Left ventricle myocardium inferior (tissue), 1 donor: Measurements from ENCODE around the gene NTF4. TPM values are rescaled to one million over a fixed set of nuclear protein-coding genes. Genes with fewer than 3 reads are reported as not detected.

Experiments
- DNase-seq: peaks from one replicate; pipeline ENCODE4 v3.0.0-alpha.2; 2020
- H3K27ac ChIP-seq: fragments of 200-600 bp; replicated peaks from 2 replicates; pipeline ENCODE4 v1.8.0; 2021
- H3K27me3 ChIP-seq: fragments of 200-600 bp; 2 replicates; pipeline ENCODE4 v1.8.0; 2021; ENCODE audit warnings: low read depth
- H3K36me3 ChIP-seq: fragments of 200-600 bp; 2 replicates; pipeline ENCODE4 v1.8.0; 2021
- H3K4me1 ChIP-seq: fragments of 200-600 bp; 2 replicates; pipeline ENCODE4 v1.8.0; 2021
- H3K4me3 ChIP-seq: fragments of 200-600 bp; 2 replicates; pipeline ENCODE4 v1.8.0; 2021; ENCODE audit warnings: mild to moderate bottlenecking, moderate library complexity
- H3K9me3 ChIP-seq: fragments of 200-600 bp; replicated peaks from 2 replicates; pipeline ENCODE4 v1.8.0; 2021
- intact Hi-C: fragments of 100-400 bp; cut with micrococcal nuclease; formaldehyde crosslinking; loops from one replicate; pipeline ENCODE4 v1.11.0; 2022
- total RNA-seq: library from RNA; stranded (reverse); fragmentation: NEBNext Ultra II Directional; extraction: Animal tissue kit (Norgen Biotek cat#: 25700); gene quantifications from one replicate; pipeline ENCODE4 v1.2.1, GENCODE V29; 2021
- TF ChIP-seq, protein P1 (sequence below): fragments of 200-600 bp; IDR thresholded peaks from 2 replicates; pipeline ENCODE4 v1.8.0; 2021; ENCODE audit warnings: antibody characterized with exemption, mild to moderate bottlenecking, borderline replicate concordance
- donor health status: DM: no; HTN: yes; CAD: no; lungs with severe emphysema.

The NTF4 gene
- total RNA-seq, 1 donor from 2014 or later: not detected

DNA sequence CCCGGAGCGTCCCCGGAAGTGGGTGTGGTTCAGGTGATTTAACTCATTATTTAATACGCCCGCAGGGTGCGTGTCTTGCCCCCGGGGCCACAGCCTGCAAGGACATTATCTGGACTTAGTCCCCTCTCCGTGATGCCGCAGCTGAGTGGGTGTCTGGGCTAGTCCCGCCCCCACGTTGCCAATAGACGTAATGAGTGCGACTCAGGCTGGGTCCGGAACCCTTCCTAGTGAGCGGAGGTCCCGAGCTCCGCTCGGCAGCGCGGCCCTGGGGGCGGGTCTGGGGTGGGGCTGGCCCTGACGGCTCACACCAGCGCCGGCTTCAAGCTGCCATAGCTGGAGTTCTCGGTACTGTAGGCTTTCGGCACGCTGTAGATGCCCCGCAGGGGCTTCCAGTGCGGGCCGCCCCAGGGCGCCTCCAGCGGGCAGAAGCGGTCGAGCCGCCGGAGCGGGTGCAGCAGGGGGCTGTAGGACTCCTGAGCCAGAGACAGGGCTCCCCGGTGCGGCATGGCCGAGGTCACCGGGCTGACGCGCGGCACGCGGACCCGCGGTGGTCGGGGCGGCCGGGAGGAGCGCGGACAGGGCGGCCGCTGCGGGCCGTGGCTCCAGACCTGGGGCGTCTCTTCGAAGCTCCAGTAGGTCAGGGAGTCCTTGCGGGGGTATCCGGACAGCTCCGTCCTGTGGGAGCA, 46.8 kb downstream of the NTF4 start:
- Histone ChIP-seq H3K27ac (no peak overlapping the region), H3K36me3 (peaks cover 29% of the 10 kb centered on the region), H3K4me1 (peaks cover 27% of the 10 kb centered on the region), H3K9me3 (no peaks in the 10 kb centered on the region), H3K4me3 (peak overlapping the region; percentile 63), H3K27me3 (peaks cover 34% of the 10 kb centered on the region)
- peak; percentile 36 for DNase-seq
- intact Hi-C loops: no loop called here
- TF ChIP-seq, protein P1, sequence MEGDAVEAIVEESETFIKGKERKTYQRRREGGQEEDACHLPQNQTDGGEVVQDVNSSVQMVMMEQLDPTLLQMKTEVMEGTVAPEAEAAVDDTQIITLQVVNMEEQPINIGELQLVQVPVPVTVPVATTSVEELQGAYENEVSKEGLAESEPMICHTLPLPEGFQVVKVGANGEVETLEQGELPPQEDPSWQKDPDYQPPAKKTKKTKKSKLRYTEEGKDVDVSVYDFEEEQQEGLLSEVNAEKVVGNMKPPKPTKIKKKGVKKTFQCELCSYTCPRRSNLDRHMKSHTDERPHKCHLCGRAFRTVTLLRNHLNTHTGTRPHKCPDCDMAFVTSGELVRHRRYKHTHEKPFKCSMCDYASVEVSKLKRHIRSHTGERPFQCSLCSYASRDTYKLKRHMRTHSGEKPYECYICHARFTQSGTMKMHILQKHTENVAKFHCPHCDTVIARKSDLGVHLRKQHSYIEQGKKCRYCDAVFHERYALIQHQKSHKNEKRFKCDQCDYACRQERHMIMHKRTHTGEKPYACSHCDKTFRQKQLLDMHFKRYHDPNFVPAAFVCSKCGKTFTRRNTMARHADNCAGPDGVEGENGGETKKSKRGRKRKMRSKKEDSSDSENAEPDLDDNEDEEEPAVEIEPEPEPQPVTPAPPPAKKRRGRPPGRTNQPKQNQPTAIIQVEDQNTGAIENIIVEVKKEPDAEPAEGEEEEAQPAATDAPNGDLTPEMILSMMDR: peak; percentile 66

DNA sequence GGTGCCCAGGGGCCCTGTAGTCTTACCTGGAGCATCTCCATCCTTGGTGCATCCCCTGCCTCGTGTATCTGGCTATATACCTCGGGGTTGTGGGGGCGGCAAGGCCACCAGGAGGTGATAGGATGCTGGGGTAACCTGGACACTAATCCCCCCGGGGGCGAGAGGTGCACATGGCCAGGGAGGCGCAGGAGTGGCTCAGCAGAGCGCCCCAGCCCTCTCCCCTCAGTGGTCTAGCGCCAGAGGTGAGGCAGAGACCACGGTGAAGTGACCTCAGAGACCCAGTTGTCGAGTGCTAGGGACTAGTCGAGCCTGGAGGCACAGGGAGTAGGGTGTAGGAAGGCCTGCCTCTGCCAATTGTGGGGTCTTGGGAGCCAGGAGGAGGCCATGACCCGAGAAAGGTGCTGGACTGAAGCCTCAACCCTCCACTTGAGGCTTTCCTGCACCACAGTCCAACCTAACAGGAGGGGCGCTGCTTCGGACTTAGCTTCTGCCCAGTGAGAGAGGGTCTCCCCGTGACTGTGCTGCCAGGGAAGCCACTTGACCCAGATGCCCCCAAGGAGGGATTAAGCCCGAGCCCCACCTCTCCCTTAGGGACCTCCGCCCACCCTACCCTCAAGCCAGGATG, 47.5 kb downstream of the NTF4 start, which contains the start of gene LHB:
Gene LHB, minus strand, starts transcription at position 51 of the 625 bp plus-strand sequence. Its CDS starts 10 bp downstream, at position 41.
- intact Hi-C loops: no loop called here
- no peaks in the 10 kb centered on the region for H3K9me3 ChIP-seq
- H3K36me3 ChIP-seq: peaks cover 33% of the 10 kb centered on the region
- peaks cover 27% of the 10 kb centered on the region for H3K4me1 ChIP-seq
- H3K27me3 ChIP-seq: peaks cover 30% of the 10 kb centered on the region
- DNase-seq: no peak
- TF ChIP-seq, protein P1: no peak
- no peak within 1 kb of the TSS for H3K27ac ChIP-seq
- H3K4me3 ChIP-seq: peak within 1 kb of the TSS; percentile 63

DNA sequence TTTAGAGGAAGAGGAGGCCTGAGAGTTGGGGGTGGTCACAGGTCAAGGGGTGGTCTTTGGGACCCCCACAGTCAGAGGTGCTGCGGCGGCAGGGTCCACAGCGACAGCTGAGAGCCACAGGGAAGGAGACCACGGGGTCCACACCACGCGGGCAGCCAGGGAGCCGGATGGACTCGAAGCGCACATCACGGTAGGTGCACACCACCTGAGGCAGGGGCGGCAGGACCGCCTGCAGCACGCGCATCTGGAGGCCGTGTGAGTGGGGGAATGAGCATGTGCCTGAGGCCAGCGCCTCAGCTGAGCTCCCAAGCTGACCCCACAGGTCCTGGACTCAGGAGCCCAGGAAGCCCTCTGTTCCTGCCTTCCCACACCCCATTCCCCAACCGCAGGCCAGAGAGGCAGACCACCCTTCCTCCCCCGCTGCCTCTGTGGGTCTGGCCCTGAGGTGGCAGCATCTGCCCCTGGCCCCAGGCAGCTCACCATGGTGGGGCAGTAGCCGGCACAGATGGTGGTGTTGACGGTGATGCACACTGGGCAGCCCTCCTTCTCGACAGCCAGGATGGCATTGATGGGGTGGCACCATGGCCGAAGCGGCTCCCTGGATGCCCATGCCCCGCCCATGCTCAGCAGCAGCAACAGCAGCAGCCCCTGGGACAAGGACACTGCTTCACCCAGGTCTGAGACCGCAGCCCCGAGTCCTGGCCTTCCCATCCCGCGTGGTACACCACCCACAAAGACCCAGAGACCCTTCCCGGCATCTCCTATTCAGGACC, 48.4 kb downstream of the NTF4 start:
- TF ChIP-seq, protein P1: no peak
- Histone ChIP-seq H3K27ac (no peak overlapping the region), H3K9me3 (no peaks in the 10 kb centered on the region), H3K27me3 (peaks cover 29% of the 10 kb centered on the region), H3K4me3 (no peak overlapping the region), H3K36me3 (peaks cover 42% of the 10 kb centered on the region), H3K4me1 (peaks cover 27% of the 10 kb centered on the region)
- no peak for DNase-seq
- intact Hi-C loops: no loop called here

DNA sequence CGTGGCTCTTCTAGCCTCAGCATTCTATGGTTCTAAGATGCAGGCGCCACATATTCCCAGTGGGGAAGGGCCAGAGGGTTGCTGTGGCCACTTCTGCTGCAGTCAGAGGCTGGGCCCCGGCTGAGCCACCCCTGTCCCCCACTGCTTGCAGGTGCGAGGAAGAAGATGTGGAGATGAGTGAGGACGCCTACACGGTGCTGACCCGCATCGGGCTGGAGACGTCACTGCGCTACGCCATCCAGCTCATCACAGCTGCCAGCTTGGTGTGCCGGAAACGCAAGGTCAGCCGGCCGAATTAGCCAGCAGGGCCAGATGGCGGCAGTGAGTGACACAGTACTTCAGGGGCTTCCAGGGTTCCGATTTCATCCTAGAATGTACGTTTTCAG, 49.8 kb downstream of the NTF4 start:
- intact Hi-C loops: no loop called here
- Histone ChIP-seq H3K4me1 (peaks cover 27% of the 10 kb centered on the region), H3K36me3 (peaks cover 56% of the 10 kb centered on the region), H3K9me3 (no peaks in the 10 kb centered on the region), H3K4me3 (no peak overlapping the region), H3K27ac (no peak overlapping the region), H3K27me3 (peaks cover 29% of the 10 kb centered on the region)
- TF ChIP-seq, protein P1: no peak
- no peak for DNase-seq

DNA sequence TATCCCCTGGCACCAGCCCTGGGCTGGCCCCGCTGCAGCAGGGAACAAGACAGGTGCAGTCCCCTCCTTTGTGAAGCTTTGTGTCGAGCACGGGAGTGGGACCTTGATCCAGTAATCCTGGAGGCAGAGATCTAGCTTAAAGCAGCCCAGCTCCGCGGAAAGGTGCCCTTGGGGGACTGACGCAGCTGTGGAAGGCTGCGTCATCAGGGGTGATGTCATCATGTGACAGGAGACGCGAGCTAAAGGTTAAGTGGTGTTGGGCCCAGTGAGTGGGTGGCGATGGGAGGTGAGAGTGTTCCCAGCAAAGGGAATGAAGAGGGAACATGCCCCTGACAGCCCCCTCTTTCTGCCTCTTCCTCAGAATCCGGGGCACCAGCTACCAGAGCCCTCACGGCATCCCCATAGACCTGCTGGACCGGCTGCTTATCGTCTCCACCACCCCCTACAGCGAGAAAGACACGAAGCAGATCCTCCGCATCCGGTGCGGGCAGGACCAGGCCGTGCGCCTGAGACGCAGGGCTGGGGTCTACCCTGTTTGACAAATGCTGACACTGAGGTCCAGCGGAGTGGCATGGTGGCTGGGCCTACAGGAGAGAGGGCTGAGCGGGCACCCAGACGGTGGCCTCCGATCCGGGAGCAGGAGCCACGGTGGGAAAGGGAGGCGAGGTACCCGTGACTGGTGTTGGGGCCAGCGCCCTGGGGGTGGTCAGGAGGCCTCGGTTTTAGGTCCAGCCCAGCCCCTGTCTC, 50.3 kb downstream of the NTF4 start:
- no peak overlapping the region for H3K4me3 ChIP-seq
- peaks cover 23% of the 10 kb centered on the region for H3K27me3 ChIP-seq
- no peak for DNase-seq
- H3K4me1 ChIP-seq: peaks cover 22% of the 10 kb centered on the region
- H3K27ac ChIP-seq: no peak overlapping the region
- TF ChIP-seq, protein P1: no peak
- H3K9me3 ChIP-seq: no peaks in the 10 kb centered on the region
- intact Hi-C loops: no loop called here
- peaks cover 62% of the 10 kb centered on the region for H3K36me3 ChIP-seq
